HepG2 (cell line): Measurements from ENCODE around the gene EPHA6. TPM values are rescaled to one million over a fixed set of nuclear protein-coding genes. Genes with fewer than 3 reads are reported as not detected.

Experiments used
- ATAC-seq: fragments of 200-7000 bp; cut with Tn5 transposase; 3 replicates; pipeline ENCODE4 v1.9.1; 2020; ENCODE audit warnings: mild to moderate bottlenecking, moderate library complexity
- BruUV-seq: library from RNA; stranded (reverse); fragments of 400-500 nt; replicated peaks from 2 replicates; lab custom pipeline; 2021; lab: Mats Ljungman, UMichigan
- CTCF ChIA-PET: fragments of 300-600 bp; formaldehyde crosslinking; extraction: SDS; loops from one replicate; lab custom pipeline; 2021; ENCODE audit warnings: low total read pairs, inconsistent platforms, low intra/inter-chr PET ratio; lab: Yijun Ruan, JAX
- POLR2A ChIA-PET: fragments of 350-600 bp; sonication (Branson Sonifier 250); formaldehyde crosslinking; loops from one replicate; lab custom pipeline; 2020; ENCODE audit warnings: antibody characterized with exemption, inconsistent platforms; lab: Yijun Ruan, JAX
- DNase-seq: peaks from one replicate; pipeline ENCODE4 v3.0.0-alpha.2; 2015; ENCODE audit warnings: low spot score
- FAIRE-seq: peaks from 3 replicates; lab custom pipeline; 2011; peaks lifted over from hg19 to GRCh38; lab: Jason Lieb, UNC
- H2AFZ ChIP-seq: one replicate; pipeline ENCODE4 v1.6.1; 2011; ENCODE audit warnings: low read length, inconsistent platforms
- H3K27ac ChIP-seq: fragments of 300-600 bp; 3 replicates; pipeline ENCODE4 v1.8.0; 2011; ENCODE audit warnings: mixed run types, mild to moderate bottlenecking, mixed read lengths, low read length, inconsistent platforms; ENCODE audit not compliant: insufficient read depth; ENCODE audit errors: extremely low read length
- H3K27me3 ChIP-seq, 2 experiments: fragments of 200-600 bp in 1 of 2; 2 replicates in 1 of 2; 3 replicates in 1 of 2; pipeline versions ENCODE4 v1.6.0 to v1.8.0; 2011; ENCODE audit warnings: low read length in 2 of 2, mild to moderate bottlenecking in 2 of 2, moderate library complexity in 2 of 2, inconsistent platforms in 1 of 2; ENCODE audit not compliant: insufficient read depth in 2 of 2, control insufficient read depth in 1 of 2
- H3K36me3 ChIP-seq, 2 experiments: fragments of 200-600 bp in 1 of 2; replicated peaks in 1 of 2; 2 replicates in 1 of 2; 3 replicates in 1 of 2; pipeline versions ENCODE4 v1.5.1 to v1.8.0; 2011; ENCODE audit warnings: low read length in 2 of 2, inconsistent platforms in 1 of 2; ENCODE audit not compliant: insufficient read depth in 2 of 2, control insufficient read depth in 1 of 2
- H3K4me1 ChIP-seq: 2 replicates; pipeline ENCODE4 v1.5.1; 2012; ENCODE audit warnings: low read length, inconsistent platforms; ENCODE audit not compliant: insufficient read depth
- H3K4me2 ChIP-seq: 2 replicates; pipeline ENCODE4 v1.6.0; 2011; ENCODE audit warnings: low read depth, low read length, inconsistent platforms
- H3K4me3 ChIP-seq, 3 experiments: fragments of 200-600 bp in 1 of 3; sonication (generic), shearing (Covaris generic) in 1 of 3; replicated peaks in 1 of 3; 2 replicates each; pipeline ENCODE4 v1.5.1; 2011 to 2016; ENCODE audit warnings: low read length in 3 of 3, inconsistent platforms in 2 of 3, low read depth in 2 of 3, mild to moderate bottlenecking in 2 of 3, control low read depth in 1 of 3, mixed read lengths in 1 of 3; ENCODE audit not compliant: insufficient read depth in 1 of 3
- H3K79me2 ChIP-seq: one replicate; pipeline ENCODE4 v1.6.1; 2011; ENCODE audit warnings: low read length, inconsistent platforms; ENCODE audit not compliant: insufficient read depth
- H3K9ac ChIP-seq: 2 replicates; pipeline ENCODE4 v1.6.0; 2011; ENCODE audit warnings: mild to moderate bottlenecking, low read depth, low read length, inconsistent platforms; ENCODE audit not compliant: insufficient read depth
- H3K9me3 ChIP-seq: 2 replicates; pipeline ENCODE4 v1.5.1; 2012; ENCODE audit warnings: mild to moderate bottlenecking, low read length
- H4K20me1 ChIP-seq: 2 replicates; pipeline ENCODE4 v1.6.0; 2011; ENCODE audit warnings: inconsistent platforms, mild to moderate bottlenecking, low read length, moderate library complexity; ENCODE audit not compliant: insufficient read depth
- EEA1 ChIP-seq: sonication (generic); formaldehyde crosslinking; IDR thresholded peaks from 2 replicates; pipeline ENCODE4 v1.5.1; 2020; ENCODE audit warnings: mild to moderate bottlenecking, missing genetic modification reagents, borderline replicate concordance
- GPN1 ChIP-seq: sonication (generic); formaldehyde crosslinking; IDR thresholded peaks from 2 replicates; pipeline ENCODE4 v1.5.1; 2020; ENCODE audit warnings: missing genetic modification reagents, borderline replicate concordance
- HNF4G ChIP-seq, 2 experiments: sonication (generic) in 1 of 2; formaldehyde crosslinking in 1 of 2; IDR thresholded peaks; 2 replicates each; pipeline versions ENCODE4 v1.4.0 to v1.6.1; 2011 to 2020; ENCODE audit warnings: borderline replicate concordance in 2 of 2, low read depth in 2 of 2, mild to moderate bottlenecking in 2 of 2, low read length in 1 of 2, missing genetic modification reagents in 1 of 2, moderate library complexity in 1 of 2
- HOXA5 ChIP-seq: sonication (generic); formaldehyde crosslinking; IDR thresholded peaks from 2 replicates; pipeline ENCODE4 v1.4.0; 2020; ENCODE audit warnings: missing genetic modification reagents
- NR3C1 ChIP-seq: sonication (generic); formaldehyde crosslinking; IDR thresholded peaks from 2 replicates; pipeline ENCODE4 v1.4.0; 2020; ENCODE audit warnings: missing genetic modification reagents
- RNF2 ChIP-seq: fragments of 450-650 bp; conservative IDR thresholded peaks from 2 replicates; pipeline ENCODE4 v1.6.1; 2016; ENCODE audit warnings: low read depth
- TMF1 ChIP-seq: sonication (generic); formaldehyde crosslinking; IDR thresholded peaks from 2 replicates; pipeline ENCODE4 v1.8.1; 2022; ENCODE audit warnings: low read depth, missing genetic modification reagents
- ZBTB44 ChIP-seq: sonication (generic); formaldehyde crosslinking; IDR thresholded peaks from 2 replicates; pipeline ENCODE4 v1.4.0; 2020; ENCODE audit warnings: missing genetic modification reagents
- ZC3H13 ChIP-seq: sonication (generic); formaldehyde crosslinking; IDR thresholded peaks from 2 replicates; pipeline ENCODE4 v1.8.1; 2023; ENCODE audit warnings: mild to moderate bottlenecking, missing genetic modification reagents, moderate library complexity
- ZNF280D ChIP-seq: sonication (generic); formaldehyde crosslinking; IDR thresholded peaks from 2 replicates; pipeline ENCODE4 v1.5.1; 2020; ENCODE audit warnings: mild to moderate bottlenecking, missing genetic modification reagents
- ZNF503 ChIP-seq: sonication (generic); formaldehyde crosslinking; IDR thresholded peaks from 2 replicates; pipeline ENCODE4 v1.4.0; 2020; ENCODE audit warnings: missing genetic modification reagents
- ZNF572 ChIP-seq: sonication (generic); formaldehyde crosslinking; IDR thresholded peaks from 2 replicates; pipeline ENCODE4 v1.5.1; 2020; ENCODE audit warnings: mild to moderate bottlenecking, missing genetic modification reagents
- ZNF607 ChIP-seq: sonication (generic); formaldehyde crosslinking; IDR thresholded peaks from 2 replicates; pipeline ENCODE4 v1.5.1; 2020; ENCODE audit warnings: missing genetic modification reagents, mild to moderate bottlenecking, borderline replicate concordance
- ZNF644 ChIP-seq: IDR thresholded peaks from 2 replicates; pipeline ENCODE4 v1.6.1; 2016; ENCODE audit warnings: low read depth
- ZNF687 ChIP-seq: sonication (generic); formaldehyde crosslinking; IDR thresholded peaks from 2 replicates; pipeline ENCODE4 v1.5.1; 2020; ENCODE audit warnings: mild to moderate bottlenecking, missing genetic modification reagents, moderate library complexity
- WGBS: methylation state at CpG from one replicate; pipeline ENCODE4 v1.1.6; 2017; ENCODE audit warnings: low lambda C conversion rate; 5-methylcytosine and 5-hydroxymethylcytosine counted together
- in situ Hi-C: cut with HindIII; loops from 2 replicates; pipeline ENCODE4 v1.10.0; 2017; ENCODE audit warnings: low pct_unique_long_range_greater_than_20kb; ENCODE audit not compliant: extremely low pct_ligation_motif_present
- intact Hi-C: fragments of 100-400 bp; cut with micrococcal nuclease; formaldehyde crosslinking; loops from one replicate; pipeline ENCODE4 v1.10.0; 2022; ENCODE audit not compliant: unreplicated experiment
- polyA plus RNA-seq, 8 experiments: library from polyadenylated mRNA; depleted of rRNA in 3 of 8; stranded (reverse) in 7 of 8; unstranded in 1 of 8; fragments of >200 nt; fragmentation: Illumina TruSeq in 4 of 8; extraction: Trizol in 4 of 8; gene quantifications; 2 replicates each; pipeline versions ENCODE4 v1.2.1 to v1.2.3, GENCODE V29; 2011 to 2016; ENCODE audit warnings: low read depth in 4 of 8, missing spikeins in 1 of 8, mixed read lengths in 1 of 8; ENCODE audit not compliant: insufficient read depth in 1 of 8
- total RNA-seq, 5 experiments: library from RNA; depleted of rRNA; stranded (reverse); fragments of >200 nt; fragmentation: Illumina TruSeq; extraction: Trizol; gene quantifications; 2 replicates each; pipeline ENCODE4 v1.2.3, GENCODE V29; 2016; ENCODE audit warnings: low read depth in 1 of 5

Gene EPHA6
- total and polyA plus RNA-seq, 2 of the 13 experiments (the other 11 are each of a cell fraction or from before 2014, with no cell fraction given) = not detected

- no peak for TF ChIP-seq NR3C1 (CRISPR knock-in tag)
- no peak for TF ChIP-seq RNF2
- no peak for TF ChIP-seq ZBTB44 (CRISPR knock-in tag)
- TF ChIP-seq HNF4G (IDR thresholded peaks at IDR 0.05; ENCODE audit: borderline replicate concordance, low read depth, low read length) = no peak
- no peak for TF ChIP-seq HNF4G (CRISPR knock-in tag; IDR thresholded peaks at IDR 0.05; ENCODE audit: borderline replicate concordance, low read depth)
- TF ChIP-seq ZC3H13 = no peak
- no peak for TF ChIP-seq HOXA5 (CRISPR knock-in tag)
- TF ChIP-seq ZNF280D (CRISPR knock-in tag) = no peak
- TF ChIP-seq ZNF503 = no peak
- no peak for TF ChIP-seq GPN1 (CRISPR knock-in tag)
- no peak for TF ChIP-seq ZNF644 (CRISPR knock-in tag)
- TF ChIP-seq ZNF572 (CRISPR knock-in tag) = no peak
- no peak for TF ChIP-seq TMF1 (CRISPR knock-in tag)
- TF ChIP-seq ZNF607 (CRISPR knock-in tag) = no peak
- TF ChIP-seq ZNF687 (CRISPR knock-in tag) = no peak
- no peak for TF ChIP-seq EEA1 (CRISPR knock-in tag)
- H3K27me3 ChIP-seq = no peaks in the 10 kb centered on the region
- no peaks in the 10 kb centered on the region for H3K36me3 ChIP-seq
- WGBS = 0% methylated on average over 4 of the region's 4 CpGs
- no peak overlapping the region for H3K27ac ChIP-seq
- FAIRE-seq (no peak), ATAC-seq (no peak), DNase-seq (no peak)
- ChIA-PET CTCF (no interaction called here), POLR2A (no interaction called here)
- no peak overlapping the region for H3K9ac ChIP-seq
- no peaks in the 10 kb centered on the region for H3K4me1 ChIP-seq
- in situ Hi-C loops (no loop called here), intact Hi-C loops (no loop called here)
- H4K20me1 ChIP-seq = no peaks in the 10 kb centered on the region
- no peak overlapping the region for H3K4me2 ChIP-seq
- no peaks in the 10 kb centered on the region for H3K79me2 ChIP-seq
- no peak overlapping the region for H2AFZ ChIP-seq
- H3K4me3 ChIP-seq = no peak overlapping the region
- BruUV-seq = no TSS peak
- H3K9me3 ChIP-seq = no peaks in the 10 kb centered on the region
Observed at GRCh38 chr3:97670952-97671351, 856.6 kb downstream of the EPHA6 start.
